Measurements from ENCODE around the gene ALX3.

Gene ALX3

DNA sequence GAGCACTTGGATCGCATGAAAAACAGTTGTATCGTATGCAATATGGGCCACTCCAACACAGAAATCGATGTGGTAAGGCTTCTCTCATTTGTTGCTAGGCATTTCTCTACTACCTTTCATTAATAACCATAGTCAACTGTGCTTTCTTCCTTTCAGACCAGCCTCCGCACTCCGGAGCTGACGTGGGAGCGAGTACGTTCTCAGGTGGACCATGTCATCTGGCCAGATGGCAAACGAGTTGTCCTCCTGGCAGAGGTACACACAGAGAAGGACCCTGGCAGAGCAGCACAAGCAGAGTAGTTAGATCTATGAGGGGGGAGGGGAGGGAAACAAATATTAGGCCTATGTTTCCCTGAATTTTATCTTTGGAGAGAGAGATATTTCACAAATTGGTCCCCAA, 52.1 kb downstream of the ALX3 start:
- TF ChIP-seq GLI2 (tag by site-specific recombination; IDR thresholded peaks at IDR 0.05; ENCODE audit: borderline replicate concordance, low read depth): no peak
- TF ChIP-seq SP7 (tag by site-specific recombination; IDR thresholded peaks at IDR 0.05): no peak
- TF ChIP-seq, protein P1, sequence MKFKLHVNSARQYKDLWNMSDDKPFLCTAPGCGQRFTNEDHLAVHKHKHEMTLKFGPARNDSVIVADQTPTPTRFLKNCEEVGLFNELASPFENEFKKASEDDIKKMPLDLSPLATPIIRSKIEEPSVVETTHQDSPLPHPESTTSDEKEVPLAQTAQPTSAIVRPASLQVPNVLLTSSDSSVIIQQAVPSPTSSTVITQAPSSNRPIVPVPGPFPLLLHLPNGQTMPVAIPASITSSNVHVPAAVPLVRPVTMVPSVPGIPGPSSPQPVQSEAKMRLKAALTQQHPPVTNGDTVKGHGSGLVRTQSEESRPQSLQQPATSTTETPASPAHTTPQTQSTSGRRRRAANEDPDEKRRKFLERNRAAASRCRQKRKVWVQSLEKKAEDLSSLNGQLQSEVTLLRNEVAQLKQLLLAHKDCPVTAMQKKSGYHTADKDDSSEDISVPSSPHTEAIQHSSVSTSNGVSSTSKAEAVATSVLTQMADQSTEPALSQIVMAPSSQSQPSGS (tag by site-specific recombination; IDR thresholded peaks at IDR 0.05; ENCODE audit: low read depth): no peak
- no peak for TF ChIP-seq ZNF423 (tag by site-specific recombination; IDR thresholded peaks at IDR 0.05)
- TF ChIP-seq ZNF529 (tag by site-specific recombination; IDR thresholded peaks at IDR 0.05; ENCODE audit: insufficient replicate concordance): no peak
- TF ChIP-seq ZNF114 (tag by site-specific recombination; IDR thresholded peaks at IDR 0.05): no peak
- TF ChIP-seq ZNF132 (tag by site-specific recombination; IDR thresholded peaks at IDR 0.05; ENCODE audit: borderline replicate concordance): no peak
- no peak for TF ChIP-seq ZNF776 (tag by site-specific recombination; IDR thresholded peaks at IDR 0.05; ENCODE audit: borderline replicate concordance)
- no peak for TF ChIP-seq ZNF677 (tag by site-specific recombination; IDR thresholded peaks at IDR 0.05)
- TF ChIP-seq, protein P2, sequence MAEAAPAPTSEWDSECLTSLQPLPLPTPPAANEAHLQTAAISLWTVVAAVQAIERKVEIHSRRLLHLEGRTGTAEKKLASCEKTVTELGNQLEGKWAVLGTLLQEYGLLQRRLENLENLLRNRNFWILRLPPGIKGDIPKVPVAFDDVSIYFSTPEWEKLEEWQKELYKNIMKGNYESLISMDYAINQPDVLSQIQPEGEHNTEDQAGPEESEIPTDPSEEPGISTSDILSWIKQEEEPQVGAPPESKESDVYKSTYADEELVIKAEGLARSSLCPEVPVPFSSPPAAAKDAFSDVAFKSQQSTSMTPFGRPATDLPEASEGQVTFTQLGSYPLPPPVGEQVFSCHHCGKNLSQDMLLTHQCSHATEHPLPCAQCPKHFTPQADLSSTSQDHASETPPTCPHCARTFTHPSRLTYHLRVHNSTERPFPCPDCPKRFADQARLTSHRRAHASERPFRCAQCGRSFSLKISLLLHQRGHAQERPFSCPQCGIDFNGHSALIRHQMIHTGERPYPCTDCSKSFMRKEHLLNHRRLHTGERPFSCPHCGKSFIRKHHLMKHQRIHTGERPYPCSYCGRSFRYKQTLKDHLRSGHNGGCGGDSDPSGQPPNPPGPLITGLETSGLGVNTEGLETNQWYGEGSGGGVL (tag by site-specific recombination; IDR thresholded peaks at IDR 0.05): no peak
- TF ChIP-seq ZNF133 (tag by site-specific recombination; IDR thresholded peaks at IDR 0.05): no peak
- TF ChIP-seq, protein P3, sequence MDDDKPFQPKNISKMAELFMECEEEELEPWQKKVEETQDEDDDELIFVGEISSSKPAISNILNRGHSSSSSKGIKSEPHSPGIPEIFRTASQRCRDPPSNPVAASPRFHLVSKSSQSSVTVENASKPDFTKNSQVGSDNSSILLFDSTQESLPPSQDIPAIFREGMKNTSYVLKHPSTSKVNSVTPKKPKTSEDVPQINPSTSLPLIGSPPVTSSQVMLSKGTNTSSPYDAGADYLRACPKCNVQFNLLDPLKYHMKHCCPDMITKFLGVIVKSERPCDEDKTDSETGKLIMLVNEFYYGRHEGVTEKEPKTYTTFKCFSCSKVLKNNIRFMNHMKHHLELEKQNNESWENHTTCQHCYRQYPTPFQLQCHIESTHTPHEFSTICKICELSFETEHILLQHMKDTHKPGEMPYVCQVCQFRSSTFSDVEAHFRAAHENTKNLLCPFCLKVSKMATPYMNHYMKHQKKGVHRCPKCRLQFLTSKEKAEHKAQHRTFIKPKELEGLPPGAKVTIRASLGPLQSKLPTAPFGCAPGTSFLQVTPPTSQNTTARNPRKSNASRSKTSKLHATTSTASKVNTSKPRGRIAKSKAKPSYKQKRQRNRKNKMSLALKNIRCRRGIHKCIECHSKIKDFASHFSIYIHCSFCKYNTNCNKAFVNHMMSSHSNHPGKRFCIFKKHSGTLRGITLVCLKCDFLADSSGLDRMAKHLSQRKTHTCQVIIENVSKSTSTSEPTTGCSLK (tag by site-specific recombination; IDR thresholded peaks at IDR 0.05): no peak
- Histone ChIP-seq H3K27ac (ENCODE audit: extremely low read depth, low read depth, low read length) (no peak overlapping the region), H3K9me3 (ENCODE audit: control insufficient read depth, insufficient read depth, low read depth, low read length) (no peaks in the 10 kb centered on the region), H3K4me3 (ENCODE audit: low read depth, low read length) (no peak overlapping the region), H3K4me1 (ENCODE audit: control insufficient read depth, insufficient read depth, low read length) (no peaks in the 10 kb centered on the region), H3K36me3 (ENCODE audit: control insufficient read depth in 2 of 2, insufficient read depth in 1 of 2, low read length in 2 of 2) (peaks cover 26 to 97% of the 10 kb centered on the region in 2 experiments)
- ChIA-PET CTCF (interaction anchor here (0.5 to 2.8 kb wide), 3 partner anchors 11 to 241 kb away, joined by 3 to 18 read pairs (median 4); no protein-coding TSS in a partner anchor), POLR2A (no interaction called here)

GRCh38 chr1:110017792-110018191, 52.7 kb downstream of the ALX3 start:
- CTCF ChIA-PET: interaction anchor here (0.5 to 1.8 kb wide), 3 partner anchors 22 to 241 kb away, joined by 3 to 4 read pairs (median 3); no protein-coding TSS in a partner anchor
- H3K36me3 ChIP-seq (ENCODE audit: control insufficient read depth in 2 of 2, insufficient read depth in 1 of 2, low read length in 2 of 2): peaks cover 25 to 96% of the 10 kb centered on the region in 2 experiments

More at GRCh38 chr1:110017792-110018191, 52.7 kb downstream of the ALX3 start:
- POLR2A ChIA-PET: no interaction called here
- H3K27ac ChIP-seq (ENCODE audit: extremely low read depth, low read depth, low read length): no peak overlapping the region
- no peak overlapping the region for H3K4me3 ChIP-seq (ENCODE audit: low read depth, low read length)
- no peak for TF ChIP-seq ZNF621 (tag by site-specific recombination; IDR thresholded peaks at IDR 0.05)
- TF ChIP-seq, protein P4, sequence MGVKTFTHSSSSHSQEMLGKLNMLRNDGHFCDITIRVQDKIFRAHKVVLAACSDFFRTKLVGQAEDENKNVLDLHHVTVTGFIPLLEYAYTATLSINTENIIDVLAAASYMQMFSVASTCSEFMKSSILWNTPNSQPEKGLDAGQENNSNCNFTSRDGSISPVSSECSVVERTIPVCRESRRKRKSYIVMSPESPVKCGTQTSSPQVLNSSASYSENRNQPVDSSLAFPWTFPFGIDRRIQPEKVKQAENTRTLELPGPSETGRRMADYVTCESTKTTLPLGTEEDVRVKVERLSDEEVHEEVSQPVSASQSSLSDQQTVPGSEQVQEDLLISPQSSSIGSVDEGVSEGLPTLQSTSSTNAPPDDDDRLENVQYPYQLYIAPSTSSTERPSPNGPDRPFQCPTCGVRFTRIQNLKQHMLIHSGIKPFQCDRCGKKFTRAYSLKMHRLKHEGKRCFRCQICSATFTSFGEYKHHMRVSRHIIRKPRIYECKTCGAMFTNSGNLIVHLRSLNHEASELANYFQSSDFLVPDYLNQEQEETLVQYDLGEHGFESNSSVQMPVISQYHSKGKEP (tag by site-specific recombination; IDR thresholded peaks at IDR 0.05): no peak
- TF ChIP-seq GLI2 (tag by site-specific recombination; IDR thresholded peaks at IDR 0.05; ENCODE audit: borderline replicate concordance, low read depth): no peak
- TF ChIP-seq, protein P5, sequence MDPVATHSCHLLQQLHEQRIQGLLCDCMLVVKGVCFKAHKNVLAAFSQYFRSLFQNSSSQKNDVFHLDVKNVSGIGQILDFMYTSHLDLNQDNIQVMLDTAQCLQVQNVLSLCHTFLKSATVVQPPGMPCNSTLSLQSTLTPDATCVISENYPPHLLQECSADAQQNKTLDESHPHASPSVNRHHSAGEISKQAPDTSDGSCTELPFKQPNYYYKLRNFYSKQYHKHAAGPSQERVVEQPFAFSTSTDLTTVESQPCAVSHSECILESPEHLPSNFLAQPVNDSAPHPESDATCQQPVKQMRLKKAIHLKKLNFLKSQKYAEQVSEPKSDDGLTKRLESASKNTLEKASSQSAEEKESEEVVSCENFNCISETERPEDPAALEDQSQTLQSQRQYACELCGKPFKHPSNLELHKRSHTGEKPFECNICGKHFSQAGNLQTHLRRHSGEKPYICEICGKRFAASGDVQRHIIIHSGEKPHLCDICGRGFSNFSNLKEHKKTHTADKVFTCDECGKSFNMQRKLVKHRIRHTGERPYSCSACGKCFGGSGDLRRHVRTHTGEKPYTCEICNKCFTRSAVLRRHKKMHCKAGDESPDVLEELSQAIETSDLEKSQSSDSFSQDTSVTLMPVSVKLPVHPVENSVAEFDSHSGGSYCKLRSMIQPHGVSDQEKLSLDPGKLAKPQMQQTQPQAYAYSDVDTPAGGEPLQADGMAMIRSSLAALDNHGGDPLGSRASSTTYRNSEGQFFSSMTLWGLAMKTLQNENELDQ (tag by site-specific recombination; IDR thresholded peaks at IDR 0.05; ENCODE audit: low read depth): no peak
- no peak for TF ChIP-seq MZF1 (tag by site-specific recombination; IDR thresholded peaks at IDR 0.05; ENCODE audit: borderline replicate concordance)
- H3K9me3 ChIP-seq (ENCODE audit: control insufficient read depth, insufficient read depth, low read depth, low read length): no peaks in the 10 kb centered on the region
- no peaks in the 10 kb centered on the region for H3K4me1 ChIP-seq (ENCODE audit: control insufficient read depth, insufficient read depth, low read length)
